CD4-positive, alpha-beta T cell (primary cell): ENCODE data around the gene TMEM163. TPM values are rescaled to one million over a fixed set of nuclear protein-coding genes. Genes with fewer than 3 reads are reported as not detected.

Source experiments
- ATAC-seq: fragments of 200-7000 bp; cut with Tn5 transposase; one replicate; pipeline ENCODE4 v1.10.0; 2022; ENCODE audit warnings: mild to moderate bottlenecking; ENCODE audit not compliant: poor library complexity
- CTCF ChIA-PET: fragments of 350-600 bp; sonication (Branson Sonifier 250); formaldehyde crosslinking; loops from one replicate; lab custom pipeline; 2021; ENCODE audit warnings: antibody characterized with exemption, inconsistent platforms; lab: Charles Lee
- POLR2A ChIA-PET: fragments of 350-600 bp; sonication (Branson Sonifier 250); formaldehyde crosslinking; loops from one replicate; lab custom pipeline; 2021; ENCODE audit warnings: antibody characterized with exemption, inconsistent platforms; lab: Charles Lee
- DNase-seq, 14 experiments: peaks; one replicate each; pipeline ENCODE4 v3.0.0-alpha.2; 2013 to 2020; ENCODE audit warnings: mixed read lengths in 2 of 14
- H3K27ac ChIP-seq, 2 donors: one replicate each; pipeline versions ENCODE4 v1.5.1 to v1.7.0; 2013; ENCODE audit warnings: low read length in 2 of 2, low read depth in 1 of 2, mild to moderate bottlenecking in 1 of 2
- H3K27me3 ChIP-seq, 2 experiments: 1 replicate in 1 of 2; 2 replicates in 1 of 2; pipeline versions ENCODE4 v1.6.1 to v1.7.0; 2013; ENCODE audit warnings: low read length in 2 of 2, control low read depth in 1 of 2, mild to moderate bottlenecking in 1 of 2, moderate library complexity in 1 of 2; ENCODE audit not compliant: insufficient read depth in 2 of 2, control insufficient read depth in 1 of 2
- H3K36me3 ChIP-seq: one replicate; pipeline ENCODE4 v1.6.1; 2013; ENCODE audit warnings: low read length, control low read depth; ENCODE audit not compliant: insufficient read depth
- H3K4me1 ChIP-seq: one replicate; pipeline ENCODE4 v1.6.1; 2013; ENCODE audit warnings: low read length, control low read depth; ENCODE audit not compliant: insufficient read depth
- H3K4me3 ChIP-seq: one replicate; pipeline ENCODE4 v1.5.1; 2013; ENCODE audit warnings: mild to moderate bottlenecking, low read length, moderate library complexity
- H3K9me3 ChIP-seq, 2 experiments: 1 replicate in 1 of 2; 2 replicates in 1 of 2; pipeline versions ENCODE4 v1.6.1 to v1.7.0; 2013; ENCODE audit warnings: low read length in 2 of 2, mild to moderate bottlenecking in 2 of 2, control low read depth in 1 of 2, moderate library complexity in 1 of 2; ENCODE audit not compliant: control insufficient read depth in 1 of 2, insufficient read depth in 1 of 2
- H3K27ac Mint-ChIP-seq: one replicate; pipeline ENCODE4 v1.8.0; 2020; ENCODE audit warnings: mixed read lengths
- H3K27me3 Mint-ChIP-seq: one replicate; pipeline ENCODE4 v1.8.0; 2021; ENCODE audit warnings: mixed read lengths
- H3K36me3 Mint-ChIP-seq: one replicate; pipeline ENCODE4 v1.8.0; 2021; ENCODE audit warnings: low read depth, mixed read lengths
- H3K4me1 Mint-ChIP-seq: one replicate; pipeline ENCODE4 v1.8.0; 2021; ENCODE audit warnings: low read depth, mixed read lengths
- H3K4me3 Mint-ChIP-seq: one replicate; pipeline ENCODE4 v1.8.0; 2020; ENCODE audit warnings: mild to moderate bottlenecking, mixed read lengths
- H3K9me3 Mint-ChIP-seq: one replicate; pipeline ENCODE4 v1.8.0; 2020; ENCODE audit warnings: mixed read lengths
- CTCF ChIP-seq: fragments of 200-600 bp; IDR thresholded peaks from one replicate; pipeline ENCODE4 v1.8.0; 2022; ENCODE audit warnings: antibody characterized with exemption, mild to moderate bottlenecking
- intact Hi-C, 2 experiments: fragments of 100-400 bp; cut with DNase I in 1 of 2; cut with micrococcal nuclease in 1 of 2; formaldehyde crosslinking; loops; one replicate each; pipeline versions ENCODE4 v1.15.1 to v1.9.0; 2023 to 2025; cut with DNase I, micrococcal nuclease
- total RNA-seq, 174 experiments: library from RNA in 2 of 174; stranded (reverse) in 2 of 174; gene quantifications; one replicate each; pipeline ENCODE4 v1.2.3 and lab custom pipeline; 2021 to 2026

TMEM163 gene
- total RNA-seq, 2 experiments from 2014 or later = 0.14 to 0.47 TPM

GRCh38 chr2:134446383-134447017, 272.3 kb downstream of the TMEM163 start:
- CTCF ChIA-PET = no interaction called here
- Histone ChIP-seq H3K27ac (no peak overlapping the region), H3K4me1 (no peaks in the 10 kb centered on the region), H3K36me3 (peaks cover 74% of the 10 kb centered on the region), H3K4me3 (no peak overlapping the region), H3K27me3 (no peaks in the 10 kb centered on the region), H3K9me3 (no peaks in the 10 kb centered on the region)
- Mint-ChIP-seq H3K9me3 (no peaks in the 10 kb centered on the region), H3K4me3 (no peak overlapping the region), H3K4me1 (no peaks in the 10 kb centered on the region), H3K27ac (no peak overlapping the region), H3K27me3 (no peaks in the 10 kb centered on the region), H3K36me3 (peaks cover 69% of the 10 kb centered on the region)
- DNase-seq (no peak), ATAC-seq (no peak)
- TF ChIP-seq CTCF = no peak
- intact Hi-C loops = no loop called here
- POLR2A ChIA-PET = no interaction called here

- H3K4me3 ChIP-seq = no peak overlapping the region
- no peak overlapping the region for H3K27ac Mint-ChIP-seq
- ATAC-seq (no peak), DNase-seq (no peak)
- no peak overlapping the region for H3K4me3 Mint-ChIP-seq
- H3K27me3 Mint-ChIP-seq = no peaks in the 10 kb centered on the region
- ChIA-PET POLR2A (no interaction called here), CTCF (no interaction called here)
- no peak for TF ChIP-seq CTCF
- H3K4me1 ChIP-seq = no peaks in the 10 kb centered on the region
- H3K27ac ChIP-seq = no peak overlapping the region
- no peaks in the 10 kb centered on the region for H3K9me3 ChIP-seq
- peaks cover 70% of the 10 kb centered on the region for H3K36me3 Mint-ChIP-seq
- H3K4me1 Mint-ChIP-seq = no peaks in the 10 kb centered on the region
- H3K27me3 ChIP-seq = no peaks in the 10 kb centered on the region
- H3K9me3 Mint-ChIP-seq = no peaks in the 10 kb centered on the region
- peaks cover 78% of the 10 kb centered on the region for H3K36me3 ChIP-seq
- intact Hi-C loops = no loop called here
These were observed 272.8 kb downstream of the TMEM163 start for GRCh38 chr2:134445985-134446382.

- no peaks in the 10 kb centered on the region for H3K4me1 Mint-ChIP-seq
- H3K4me1 ChIP-seq = no peaks in the 10 kb centered on the region
- no peaks in the 10 kb centered on the region for H3K27me3 ChIP-seq
- peaks cover 67% of the 10 kb centered on the region for H3K36me3 Mint-ChIP-seq
- DNase-seq (no peak), ATAC-seq (no peak)
- no peak for TF ChIP-seq CTCF
- H3K27me3 Mint-ChIP-seq = no peaks in the 10 kb centered on the region
- ChIA-PET CTCF (no interaction called here), POLR2A (no interaction called here)
- H3K27ac ChIP-seq = no peak overlapping the region
- no peak overlapping the region for H3K27ac Mint-ChIP-seq
- H3K9me3 ChIP-seq = no peaks in the 10 kb centered on the region
- H3K9me3 Mint-ChIP-seq = no peaks in the 10 kb centered on the region
- H3K36me3 ChIP-seq = peaks cover 78% of the 10 kb centered on the region
- H3K4me3 Mint-ChIP-seq = no peak overlapping the region
- intact Hi-C loops = no loop called here
- H3K4me3 ChIP-seq = no peak overlapping the region
These were observed 273.7 kb downstream of the TMEM163 start for GRCh38 chr2:134445116-134445515.
